GM18858 (cell line): ENCODE results near the gene SSTR5.

Experiments
- ATAC-seq: cut with Tn5 transposase; IDR thresholded peaks from one replicate; pipeline ENCODE4 v1.9.1; 2021; ENCODE audit not compliant: unreplicated experiment

SSTR5 gene

GRCh38 chr16:1039762-1040161 is 32.8 kb upstream of the SSTR5 start:
- no peak for ATAC-seq

- ATAC-seq, result no peak
These were observed 32.2 kb upstream of the SSTR5 start for GRCh38 chr16:1040346-1040745.

GRCh38 chr16:1042049-1042744 is 30.4 kb upstream of the SSTR5 start:
- ATAC-seq, result no peak

- no peak for ATAC-seq
These were observed 29.7 kb upstream of the SSTR5 start for GRCh38 chr16:1042866-1043265.

DNA sequence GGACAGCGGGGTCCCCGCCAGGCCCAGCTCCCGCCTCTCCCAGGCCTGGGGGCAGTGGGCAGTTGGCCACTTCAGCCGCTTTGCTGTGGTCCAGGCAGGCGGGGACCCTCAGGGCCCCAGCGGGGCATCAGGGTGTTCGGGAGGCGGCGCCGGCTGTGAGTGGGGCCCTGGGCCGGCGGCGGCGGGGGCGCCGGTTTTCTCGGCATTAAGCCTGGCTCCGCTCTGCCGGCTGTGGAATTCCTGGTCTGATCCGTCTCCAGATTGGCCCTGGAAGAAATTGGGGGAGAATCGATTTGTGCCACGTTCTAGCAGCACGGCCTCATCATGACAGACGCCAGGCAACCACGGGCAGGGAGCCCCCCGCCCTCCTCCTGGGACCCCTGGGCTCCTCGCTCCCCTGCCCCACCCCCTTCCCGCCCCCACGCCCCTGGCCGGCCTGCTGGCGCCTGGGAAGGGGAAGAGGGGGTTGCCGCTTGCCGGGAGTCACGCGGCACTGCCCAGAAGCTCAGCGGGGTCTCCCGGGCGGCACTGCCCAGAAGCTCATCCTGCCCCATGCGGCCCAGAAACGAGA is 28.6 kb upstream of the SSTR5 start:
- ATAC-seq, result no peak

DNA sequence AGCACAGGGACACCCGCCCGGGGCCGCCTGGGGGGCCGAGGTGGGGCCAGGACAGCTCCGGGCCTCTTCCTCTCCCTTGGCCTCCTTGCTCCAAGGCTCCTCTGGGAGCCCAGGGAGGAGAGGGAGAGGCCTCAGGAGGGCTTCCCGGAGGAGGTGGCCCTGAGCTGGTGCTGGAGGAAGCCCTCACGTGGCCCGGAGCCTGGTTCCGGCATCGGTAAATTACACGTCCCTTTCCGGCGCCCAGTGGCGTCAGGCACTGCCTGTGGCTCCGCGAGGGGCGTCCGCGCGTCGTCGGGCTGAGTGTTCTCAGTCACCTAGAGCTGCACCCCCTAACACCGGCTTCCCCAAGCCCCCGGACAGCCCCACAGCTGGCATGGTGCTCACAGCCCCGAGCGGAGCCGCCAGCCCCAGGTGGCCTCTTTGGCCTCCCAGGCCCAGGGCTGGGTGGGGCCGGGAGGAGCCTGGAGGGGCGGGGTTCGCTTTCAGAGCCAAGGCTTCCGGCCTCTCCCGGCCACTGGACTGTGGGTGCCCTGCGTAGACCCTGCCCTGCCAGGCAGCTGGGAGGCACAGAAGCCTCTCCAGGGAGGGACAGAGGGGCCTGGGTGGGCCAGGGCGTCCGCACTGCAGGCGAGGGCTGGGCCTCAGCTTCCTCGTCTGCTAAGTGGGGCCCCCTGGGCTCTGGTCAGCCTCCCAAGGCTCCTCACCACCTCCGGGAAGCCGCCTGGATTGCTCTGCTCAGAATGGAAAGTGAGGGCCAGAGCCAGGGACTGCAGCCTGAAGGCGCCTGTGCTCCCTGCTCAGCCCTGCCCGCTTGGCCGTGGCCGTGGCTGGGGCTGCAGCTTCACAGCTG is 27.9 kb upstream of the SSTR5 start:
- no peak for ATAC-seq

GRCh38 chr16:1045310-1045992 is 27.1 kb upstream of the SSTR5 start:
- no peak for ATAC-seq

DNA sequence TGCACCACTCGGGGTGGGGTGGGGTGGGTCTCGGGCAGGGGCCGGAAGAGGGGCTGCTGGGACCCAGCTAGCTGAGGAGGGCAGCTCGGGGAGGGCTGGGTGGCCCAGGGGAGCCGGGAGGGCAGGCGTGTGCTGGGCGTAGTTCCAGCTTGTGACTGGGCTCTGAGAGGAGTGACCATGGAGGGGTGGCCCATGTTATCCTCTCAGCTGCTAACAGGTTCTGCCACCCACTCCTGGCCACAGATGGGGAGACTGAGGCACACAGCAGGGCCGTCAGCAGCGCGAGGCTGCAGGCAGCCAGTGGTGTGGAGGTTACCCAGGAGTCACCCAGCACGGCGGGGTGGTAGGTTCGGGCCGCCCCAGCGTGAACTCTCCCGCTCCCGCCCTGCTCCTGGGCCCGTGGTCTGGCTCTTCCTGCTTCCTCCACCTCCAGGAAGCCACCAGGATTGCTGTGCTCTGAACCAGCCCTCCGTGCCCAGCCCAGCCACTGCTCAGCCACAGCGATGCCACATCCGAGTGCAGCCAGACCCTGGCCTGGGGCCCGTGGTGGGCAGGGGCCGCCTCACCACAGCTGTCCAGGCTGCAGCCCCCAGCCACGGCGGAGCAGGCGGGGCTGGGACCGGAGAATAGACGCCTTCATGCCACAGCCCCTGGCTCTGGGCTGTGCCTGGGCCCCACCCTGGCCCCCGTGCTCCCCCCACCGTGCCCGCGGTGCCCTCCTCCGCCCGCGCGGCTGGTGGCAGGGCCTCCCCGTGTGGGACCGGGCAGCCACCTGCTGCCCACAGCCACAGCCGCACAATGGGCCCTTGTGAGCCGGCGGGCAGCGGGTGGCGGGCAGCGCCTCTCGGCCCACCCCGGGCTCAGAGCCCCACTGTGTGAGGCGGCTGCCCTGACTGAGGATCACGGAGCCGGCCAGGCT is 26.3 kb upstream of the SSTR5 start:
- ATAC-seq, result no peak

DNA sequence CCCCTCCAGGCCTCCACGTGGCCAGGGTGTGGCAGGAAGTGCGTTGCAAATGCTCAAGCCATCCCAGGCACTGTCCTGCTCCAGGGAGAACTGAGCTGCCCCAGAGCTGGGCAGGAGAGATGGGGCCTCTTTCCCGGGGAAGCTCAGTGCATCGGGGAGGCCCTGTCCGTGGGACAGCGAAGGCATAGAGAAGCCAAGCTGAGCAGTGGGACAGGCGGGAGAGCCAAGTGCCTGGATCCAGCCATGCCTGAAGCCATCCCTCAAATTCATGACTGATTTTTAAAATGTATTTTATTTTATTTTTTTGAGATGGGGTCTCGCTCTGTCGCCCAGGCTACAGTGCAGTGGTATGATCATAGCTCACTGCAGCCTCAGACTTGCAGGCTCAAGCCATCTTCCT is 25.4 kb upstream of the SSTR5 start:
- no peak for ATAC-seq

DNA sequence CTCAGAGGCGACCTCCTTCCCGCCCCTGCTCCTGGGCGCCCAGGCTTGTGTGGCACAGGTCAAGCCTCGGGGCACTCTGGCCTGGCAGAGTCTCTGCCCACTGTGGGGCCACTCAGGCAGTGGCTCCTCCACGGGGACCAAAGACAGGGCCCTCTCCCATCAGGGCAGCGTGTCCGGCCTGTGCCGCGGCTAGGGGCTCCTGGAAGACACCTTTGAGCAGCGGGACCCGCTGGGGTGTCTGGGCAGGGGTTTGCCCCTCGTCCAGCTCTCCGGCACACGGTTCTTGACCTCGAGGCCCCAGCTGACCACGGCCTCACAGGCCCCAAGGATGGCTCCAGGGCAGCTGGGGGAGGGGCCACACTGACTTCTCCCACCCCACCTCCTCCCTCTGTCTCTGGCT is 24.7 kb upstream of the SSTR5 start:
- ATAC-seq, result no peak

GRCh38 chr16:1048442-1049112 is 24.0 kb upstream of the SSTR5 start:
- no peak for ATAC-seq

- ATAC-seq, result no peak
These were observed 23.2 kb upstream of the SSTR5 start for GRCh38 chr16:1049113-1049975.

- no peak for ATAC-seq
These were observed 22.6 kb upstream of the SSTR5 start for GRCh38 chr16:1049976-1050247.

- no peak for ATAC-seq
These were observed 22.0 kb upstream of the SSTR5 start for GRCh38 chr16:1050516-1050915.

GRCh38 chr16:1050921-1051320 is 21.6 kb upstream of the SSTR5 start:
- no peak for ATAC-seq

- no peak for ATAC-seq
These were observed 21.1 kb upstream of the SSTR5 start for GRCh38 chr16:1051446-1051845.

DNA sequence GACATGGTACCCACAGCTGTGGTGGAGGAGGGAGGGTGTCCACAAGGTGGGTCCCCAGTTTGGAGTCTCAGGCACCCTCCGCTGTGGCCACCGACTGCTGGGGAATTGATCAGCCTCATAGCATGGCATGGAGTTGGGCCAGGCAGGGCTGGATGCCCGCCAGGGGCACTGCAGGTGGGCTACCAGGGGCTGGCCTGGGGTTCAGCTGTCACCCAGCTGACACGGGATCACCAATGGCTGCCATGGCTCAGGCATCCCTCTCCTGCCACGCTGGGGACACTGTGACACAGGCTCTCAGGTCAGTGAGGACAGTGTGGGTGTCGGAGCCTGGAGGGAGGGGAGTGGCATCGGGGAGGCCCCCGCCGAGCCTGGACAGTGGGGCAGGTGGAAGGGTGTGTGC is 19.8 kb upstream of the SSTR5 start:
- no peak for ATAC-seq

DNA sequence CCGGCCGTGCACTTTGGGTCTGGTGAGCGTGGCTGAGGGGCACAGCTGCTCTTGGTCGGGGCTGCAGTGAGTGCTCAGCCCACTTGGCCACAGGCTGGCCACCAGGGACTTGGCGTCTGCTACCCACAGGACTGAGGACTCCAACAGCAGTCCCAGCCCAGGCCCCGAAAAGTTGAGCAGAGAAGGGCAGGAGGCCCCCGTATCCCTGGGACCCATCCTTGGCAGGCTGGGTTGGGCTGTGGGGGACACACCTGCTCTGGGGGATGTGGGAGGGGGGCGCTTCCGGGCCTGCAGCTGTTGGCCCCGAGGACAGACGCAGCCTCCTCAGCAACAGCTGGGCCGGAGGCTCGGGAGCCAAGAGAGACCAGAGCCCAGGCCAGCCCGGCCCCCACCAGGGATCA is 19.4 kb upstream of the SSTR5 start:
- no peak for ATAC-seq

DNA sequence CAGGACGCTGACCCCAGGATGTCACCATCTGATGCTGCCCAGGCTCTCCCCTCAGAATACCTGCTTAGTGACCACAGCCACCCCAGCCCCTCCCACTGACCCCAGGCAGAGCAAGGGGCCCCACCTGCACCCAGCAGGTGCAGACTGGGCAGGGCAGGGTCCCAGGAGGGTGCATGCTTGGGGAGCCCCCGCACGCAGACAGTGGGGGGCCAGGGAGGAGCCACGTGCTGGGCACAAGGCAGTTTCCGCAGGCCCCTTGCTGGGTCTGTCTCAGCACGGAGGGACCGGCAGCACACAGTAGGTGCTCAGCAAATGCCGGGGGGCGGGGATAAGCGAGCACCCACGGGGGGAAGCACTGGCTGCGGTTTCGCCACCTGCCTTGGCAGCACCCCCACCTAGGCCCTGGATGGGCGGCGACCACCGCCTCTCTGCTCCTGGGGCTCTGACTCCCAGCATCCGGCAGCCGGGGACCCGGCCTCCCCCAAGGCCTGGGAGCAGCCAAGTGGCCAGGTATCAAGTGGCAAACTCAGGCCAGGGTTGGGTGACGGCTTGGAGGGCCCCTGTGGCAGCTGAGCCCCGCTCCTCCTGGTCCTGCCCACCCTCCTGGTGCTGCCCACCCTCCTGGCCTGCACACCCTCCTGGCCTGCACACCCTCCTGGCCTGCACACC is 18.7 kb upstream of the SSTR5 start:
- ATAC-seq, result no peak
